Mesodermal cell (in vitro differentiated cells): ENCODE data around the gene GPX2.
A peak's percentile ranks its signal among the peaks of the same experiment; 100 is the strongest.
"Not testable (repeated sequence)": the region's sequence is repeated elsewhere in the genome, so short reads cannot be mapped to it uniquely, and the experiment has no call there.

Experiments
- H3K27ac ChIP-seq: 2 replicates; pipeline ENCODE4 v1.7.0; 2013; ENCODE audit warnings: mild to moderate bottlenecking, low read depth, low read length, moderate library complexity; ENCODE audit not compliant: severe bottlenecking
- H3K36me3 ChIP-seq: 2 replicates; pipeline ENCODE4 v1.7.1; 2013; ENCODE audit warnings: mild to moderate bottlenecking, low read length, moderate library complexity; ENCODE audit not compliant: control insufficient read depth, insufficient read depth
- H3K4me1 ChIP-seq: one replicate; pipeline ENCODE4 v1.7.1; 2013; ENCODE audit warnings: mild to moderate bottlenecking, low read length; ENCODE audit not compliant: insufficient read depth, control insufficient read depth, poor library complexity, severe bottlenecking
- H3K4me3 ChIP-seq: 2 replicates; pipeline ENCODE4 v1.7.0; 2013; ENCODE audit warnings: low read length, control low read depth, mild to moderate bottlenecking; ENCODE audit not compliant: insufficient read depth, poor library complexity, severe bottlenecking; ENCODE audit errors: extremely low read depth
- H3K9me3 ChIP-seq: 2 replicates; pipeline ENCODE4 v1.7.1; 2013; ENCODE audit warnings: mild to moderate bottlenecking, low read length, moderate library complexity; ENCODE audit not compliant: control insufficient read depth
- WGBS, 2 experiments: methylation state at CpG; one replicate each; pipeline ENCODE4 v1.1.5; 2013; ENCODE audit warnings: missing lambda C conversion rate in 2 of 2; ENCODE audit not compliant: insufficient coverage in 2 of 2; 5-methylcytosine and 5-hydroxymethylcytosine counted together

GPX2 gene

GRCh38 chr14:64927031-64927430, 15.5 kb downstream of the GPX2 start:
- Histone ChIP-seq H3K27ac (no peak overlapping the region), H3K4me1 (no peaks in the 10 kb centered on the region), H3K9me3 (no peaks in the 10 kb centered on the region), H3K36me3 (peaks cover 63% of the 10 kb centered on the region), H3K4me3 (no peak overlapping the region)
- WGBS, 2 experiments, result 33% methylated on average over 1 of the region's 3 CpGs; no CpG with 5 or more reads in 1 of the 2 experiments

GRCh38 chr14:64926398-64926995, 16.0 kb downstream of the GPX2 start:
- WGBS, 2 experiments, result 97 to 100% methylated on average over 2 to 3 of the region's 4 CpGs
- Histone ChIP-seq H3K9me3 (no peaks in the 10 kb centered on the region), H3K36me3 (peaks cover 60% of the 10 kb centered on the region), H3K4me3 (no peak overlapping the region), H3K27ac (no peak overlapping the region), H3K4me1 (no peaks in the 10 kb centered on the region)

GRCh38 chr14:64923015-64923414, 19.5 kb downstream of the GPX2 start:
- no peaks in the 10 kb centered on the region for H3K9me3 ChIP-seq
- no CpG with 5 or more reads among the region's 3 CpGs for WGBS, 2 experiments
- peaks cover 6% of the 10 kb centered on the region for H3K4me1 ChIP-seq
- peaks cover 30% of the 10 kb centered on the region for H3K36me3 ChIP-seq
- H3K4me3 ChIP-seq, result no peak overlapping the region
- no peak overlapping the region for H3K27ac ChIP-seq

- no peak overlapping the region for H3K4me3 ChIP-seq
- peaks cover 12% of the 10 kb centered on the region for H3K36me3 ChIP-seq
- H3K27ac ChIP-seq, result no peak overlapping the region
- no peaks in the 10 kb centered on the region for H3K9me3 ChIP-seq
- peaks cover 9% of the 10 kb centered on the region for H3K4me1 ChIP-seq
- 25 to 71% methylated on average over 1 of the region's 2 CpGs for WGBS, 2 experiments
Measured at GRCh38 chr14:64920465-64920864, 22.1 kb downstream of the GPX2 start.

- Histone ChIP-seq H3K4me3 (no peak overlapping the region), H3K27ac (no peak overlapping the region), H3K4me1 (peaks cover 15% of the 10 kb centered on the region), H3K36me3 (peaks cover 4% of the 10 kb centered on the region), H3K9me3 (no peaks in the 10 kb centered on the region)
- 88 to 90% methylated on average over 5 of the region's 5 CpGs for WGBS, 2 experiments
Measured at GRCh38 chr14:64919618-64920017, 22.9 kb downstream of the GPX2 start.

DNA sequence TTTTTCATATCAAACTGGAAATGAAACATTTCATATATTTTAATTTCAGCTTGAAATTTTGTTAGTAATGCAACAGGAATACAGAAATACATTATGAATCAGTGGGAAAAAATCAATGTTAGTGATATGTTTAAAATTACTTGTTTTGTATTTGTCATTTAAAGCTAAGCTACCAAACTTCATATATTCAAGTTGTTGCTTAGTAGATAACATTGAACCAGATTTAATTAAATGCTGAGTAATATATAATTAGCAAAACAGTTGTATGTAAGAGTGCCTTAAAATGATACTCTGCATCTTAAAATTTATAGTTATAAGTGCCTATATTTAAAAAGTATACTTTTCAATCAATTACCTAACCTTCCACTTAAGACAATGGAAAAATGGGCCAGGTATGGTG, 23.3 kb downstream of the GPX2 start:
- Histone ChIP-seq H3K4me3 (no peak overlapping the region), H3K9me3 (no peaks in the 10 kb centered on the region), H3K4me1 (peaks cover 15% of the 10 kb centered on the region), H3K27ac (no peak overlapping the region), H3K36me3 (no peaks in the 10 kb centered on the region)

GRCh38 chr14:64918216-64918615, 24.3 kb downstream of the GPX2 start:
- Histone ChIP-seq H3K4me3 (no peak overlapping the region), H3K36me3 (no peaks in the 10 kb centered on the region), H3K4me1 (peaks cover 15% of the 10 kb centered on the region), H3K27ac (no peak overlapping the region), H3K9me3 (no peaks in the 10 kb centered on the region)
- 90 to 100% methylated on average over 3 to 4 of the region's 4 CpGs for WGBS, 2 experiments

- Histone ChIP-seq H3K4me3 (peak overlapping the region; percentile 100), H3K9me3 (no peaks in the 10 kb centered on the region), H3K36me3 (no peaks in the 10 kb centered on the region), H3K27ac (no peak overlapping the region), H3K4me1 (peaks cover 15% of the 10 kb centered on the region)
- WGBS, 2 experiments, result no CpG with 5 or more reads among the region's 2 CpGs
Measured at GRCh38 chr14:64915797-64916196, 26.7 kb downstream of the GPX2 start.

- Histone ChIP-seq H3K4me3 (peak overlapping the region; percentile 100), H3K36me3 (no peaks in the 10 kb centered on the region), H3K9me3 (no peaks in the 10 kb centered on the region), H3K4me1 (peaks cover 15% of the 10 kb centered on the region), H3K27ac (peak overlapping the region; percentile 94)
- WGBS, 2 experiments, result 42 to 58% methylated on average over 2 to 4 of the region's 4 CpGs
Measured at GRCh38 chr14:64915029-64915424, 27.5 kb downstream of the GPX2 start.

DNA sequence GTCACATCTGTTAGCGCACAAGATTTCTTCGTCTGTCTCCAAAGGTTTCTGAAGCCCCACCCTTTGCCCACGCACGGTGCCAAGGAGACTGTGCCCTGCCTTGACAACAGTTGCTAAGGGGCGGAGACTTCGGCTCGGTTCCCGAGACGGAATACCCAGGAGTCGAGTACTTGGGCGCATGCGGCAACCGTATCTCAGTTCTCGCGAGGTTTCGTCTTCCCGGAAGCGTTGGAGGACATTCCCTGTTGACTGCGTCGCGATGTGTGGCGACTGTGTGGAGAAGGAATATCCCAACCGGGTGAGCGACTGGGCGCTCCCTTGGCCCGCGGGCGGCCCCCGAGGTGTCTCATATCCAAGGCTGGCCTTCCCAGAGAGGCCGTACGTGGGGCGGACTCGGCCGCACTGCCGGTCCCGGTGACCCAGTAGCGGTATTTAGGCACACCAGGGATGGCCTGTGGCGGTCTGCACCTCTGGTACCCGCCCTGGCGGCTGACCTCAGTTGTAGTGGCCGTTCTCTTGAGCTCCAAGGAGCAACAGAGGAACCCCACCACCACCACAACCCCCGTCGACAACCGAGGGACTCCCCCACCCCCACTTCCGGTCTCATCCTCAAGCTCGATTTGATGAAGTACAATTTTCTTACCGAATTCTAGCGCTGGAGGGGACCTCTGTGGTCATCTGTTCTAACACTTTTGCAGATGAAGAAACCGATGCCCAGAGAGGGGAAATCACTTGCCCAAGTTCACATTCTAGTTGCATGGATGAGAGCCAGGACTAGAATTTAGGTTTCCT, 28.1 kb downstream of the GPX2 start, which contains the start of gene CHURC1:
Gene CHURC1 (plus strand): TSS at position 219 of the 792 bp plus-strand sequence. CDS start 41 bp downstream, at position 260.
- no peaks in the 10 kb centered on the region for H3K9me3 ChIP-seq
- H3K4me1 ChIP-seq, result peaks cover 15% of the 10 kb centered on the region
- H3K36me3 ChIP-seq, result no peaks in the 10 kb centered on the region
- peak within 1 kb of the TSS; percentile 100 for H3K4me3 ChIP-seq
- WGBS, 2 experiments, result 0 to 1% methylated on average over 37 to 39 of the region's 49 CpGs
- peak within 1 kb of the TSS; percentile 94 for H3K27ac ChIP-seq

GRCh38 chr14:64913477-64913876, 29.1 kb downstream of the GPX2 start:
- 50% methylated on average over 1 of the region's 5 CpGs; no CpG with 5 or more reads in 1 of the 2 experiments for WGBS, 2 experiments
- H3K27ac ChIP-seq, H3K4me3 ChIP-seq: not testable (repeated sequence)

More at GRCh38 chr14:64913477-64913876, 29.1 kb downstream of the GPX2 start:
- H3K4me1 ChIP-seq, result peaks cover 13% of the 10 kb centered on the region
- H3K9me3 ChIP-seq, H3K36me3 ChIP-seq: not testable (repeated sequence)
